HG03520 (cell line): ENCODE data around the gene TMEM174.

Source experiments
- ATAC-seq: cut with Tn5 transposase; IDR thresholded peaks from one replicate; pipeline ENCODE4 v1.9.1; 2021; ENCODE audit warnings: mild to moderate bottlenecking, moderate library complexity; ENCODE audit not compliant: unreplicated experiment

Gene TMEM174

GRCh38 chr5:73152411-73153388, 20.3 kb upstream of the TMEM174 start:
- no peak for ATAC-seq

GRCh38 chr5:73153513-73153912, 19.5 kb upstream of the TMEM174 start:
- no peak for ATAC-seq

GRCh38 chr5:73154208-73155006, 18.6 kb upstream of the TMEM174 start:
- ATAC-seq: no peak

- ATAC-seq: no peak
Observed at GRCh38 chr5:73155271-73156222, 17.4 kb upstream of the TMEM174 start.

GRCh38 chr5:73157414-73158303, 15.3 kb upstream of the TMEM174 start:
- ATAC-seq: no peak

- ATAC-seq: no peak
Observed at GRCh38 chr5:73158313-73158712, 14.7 kb upstream of the TMEM174 start.

GRCh38 chr5:73160239-73160671, 12.7 kb upstream of the TMEM174 start:
- no peak for ATAC-seq

GRCh38 chr5:73170522-73170921, 2.5 kb upstream of the TMEM174 start:
- no peak for ATAC-seq

- ATAC-seq: no peak
Observed at GRCh38 chr5:73171495-73171894, 1.5 kb upstream of the TMEM174 start.

- no peak for ATAC-seq
Observed at GRCh38 chr5:73174100-73174815, 1.3 kb downstream of the TMEM174 start.

- ATAC-seq: no peak
Observed at GRCh38 chr5:73176250-73176649, 3.3 kb downstream of the TMEM174 start.

GRCh38 chr5:73178265-73178664, 5.3 kb downstream of the TMEM174 start:
- ATAC-seq: no peak

- ATAC-seq: no peak
Observed at GRCh38 chr5:73179730-73180129, 6.7 kb downstream of the TMEM174 start.

- no peak for ATAC-seq
Observed at GRCh38 chr5:73180566-73180965, 7.6 kb downstream of the TMEM174 start.

- no peak for ATAC-seq
Observed at GRCh38 chr5:73182307-73182706, 9.3 kb downstream of the TMEM174 start.

GRCh38 chr5:73183000-73183399, 10.0 kb downstream of the TMEM174 start:
- ATAC-seq: no peak

GRCh38 chr5:73183481-73183891, 10.5 kb downstream of the TMEM174 start:
- ATAC-seq: no peak

GRCh38 chr5:73186976-73187375, 14.0 kb downstream of the TMEM174 start:
- no peak for ATAC-seq
